GM19452 (cell line): ENCODE data around the gene HTR3C.
"Not testable (repeated sequence)": the region's sequence is repeated elsewhere in the genome, so short reads cannot be mapped to it uniquely, and the experiment has no call there.

Experiments used
- ATAC-seq: cut with Tn5 transposase; IDR thresholded peaks from one replicate; pipeline ENCODE4 v1.9.1; 2021; ENCODE audit not compliant: unreplicated experiment

Gene HTR3C, protein sequence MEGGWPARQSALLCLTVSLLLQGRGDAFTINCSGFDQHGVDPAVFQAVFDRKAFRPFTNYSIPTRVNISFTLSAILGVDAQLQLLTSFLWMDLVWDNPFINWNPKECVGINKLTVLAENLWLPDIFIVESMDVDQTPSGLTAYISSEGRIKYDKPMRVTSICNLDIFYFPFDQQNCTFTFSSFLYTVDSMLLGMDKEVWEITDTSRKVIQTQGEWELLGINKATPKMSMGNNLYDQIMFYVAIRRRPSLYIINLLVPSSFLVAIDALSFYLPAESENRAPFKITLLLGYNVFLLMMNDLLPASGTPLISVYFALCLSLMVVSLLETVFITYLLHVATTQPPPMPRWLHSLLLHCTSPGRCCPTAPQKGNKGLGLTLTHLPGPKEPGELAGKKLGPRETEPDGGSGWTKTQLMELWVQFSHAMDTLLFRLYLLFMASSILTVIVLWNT

GRCh38 chr3:184052767-184053166 lies at the start of gene HTR3C:
HTR3C (plus strand) TSS chr3:184053047; CDS start chr3:184053081, 34 bp downstream.
- no peak for ATAC-seq

DNA sequence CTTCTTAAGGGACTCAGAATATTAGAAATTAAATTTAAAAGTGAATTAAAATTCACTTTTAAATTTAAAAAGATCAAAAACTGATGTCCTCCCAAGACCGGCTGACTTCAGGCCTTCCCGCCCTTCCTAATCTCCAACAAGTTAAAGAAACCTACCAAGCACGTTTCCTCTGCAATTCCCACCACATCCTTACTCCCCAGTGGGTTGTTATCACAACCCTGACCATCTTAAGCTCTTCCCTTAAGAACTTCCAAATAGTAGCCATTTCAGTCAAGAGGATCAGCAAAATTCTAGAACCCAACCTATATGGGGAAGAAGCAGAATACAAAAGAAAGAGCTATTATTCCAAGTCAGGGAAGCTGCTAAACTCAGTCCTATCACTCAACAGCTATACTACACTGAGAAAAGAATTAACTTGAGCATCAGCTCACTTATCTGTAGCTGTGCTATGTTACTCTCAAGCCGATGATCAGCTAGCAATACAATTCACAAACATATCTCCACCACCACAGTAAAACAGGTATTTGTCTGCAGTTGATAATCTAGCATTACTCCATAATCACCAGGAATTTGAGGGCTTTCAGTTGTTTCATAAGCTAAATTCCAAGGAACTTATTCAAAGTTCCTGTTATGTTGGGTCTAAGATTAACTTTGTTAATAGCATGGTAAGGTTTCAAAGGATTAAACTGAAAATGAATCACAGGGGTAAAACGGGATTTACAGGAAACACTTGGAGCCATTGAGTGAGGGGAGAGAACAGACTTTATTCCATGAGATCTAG lies 49.5 kb upstream of the HTR3C start:
- ATAC-seq = no peak

DNA sequence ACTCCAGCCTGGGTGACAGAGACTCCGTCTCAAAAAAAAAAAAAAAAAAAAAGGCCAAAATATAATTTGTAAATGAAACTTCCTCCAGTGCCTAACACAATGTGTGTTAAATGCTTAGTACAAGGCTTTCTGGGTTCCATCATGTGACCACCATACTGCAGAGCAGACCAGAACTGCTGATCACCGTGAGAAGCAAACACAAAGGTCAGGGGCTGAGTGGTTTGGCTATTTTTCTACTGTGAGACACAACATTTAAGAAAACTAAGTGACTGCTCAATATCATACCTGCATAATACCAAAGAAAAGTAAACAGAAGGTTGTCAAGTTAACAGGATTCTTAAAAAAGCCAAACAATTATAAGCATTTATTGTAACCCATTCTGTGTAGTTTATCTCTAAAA lies 48.4 kb upstream of the HTR3C start:
- no peak for ATAC-seq

GRCh38 chr3:184005941-184006507 lies 46.8 kb upstream of the HTR3C start:
- no peak for ATAC-seq

DNA sequence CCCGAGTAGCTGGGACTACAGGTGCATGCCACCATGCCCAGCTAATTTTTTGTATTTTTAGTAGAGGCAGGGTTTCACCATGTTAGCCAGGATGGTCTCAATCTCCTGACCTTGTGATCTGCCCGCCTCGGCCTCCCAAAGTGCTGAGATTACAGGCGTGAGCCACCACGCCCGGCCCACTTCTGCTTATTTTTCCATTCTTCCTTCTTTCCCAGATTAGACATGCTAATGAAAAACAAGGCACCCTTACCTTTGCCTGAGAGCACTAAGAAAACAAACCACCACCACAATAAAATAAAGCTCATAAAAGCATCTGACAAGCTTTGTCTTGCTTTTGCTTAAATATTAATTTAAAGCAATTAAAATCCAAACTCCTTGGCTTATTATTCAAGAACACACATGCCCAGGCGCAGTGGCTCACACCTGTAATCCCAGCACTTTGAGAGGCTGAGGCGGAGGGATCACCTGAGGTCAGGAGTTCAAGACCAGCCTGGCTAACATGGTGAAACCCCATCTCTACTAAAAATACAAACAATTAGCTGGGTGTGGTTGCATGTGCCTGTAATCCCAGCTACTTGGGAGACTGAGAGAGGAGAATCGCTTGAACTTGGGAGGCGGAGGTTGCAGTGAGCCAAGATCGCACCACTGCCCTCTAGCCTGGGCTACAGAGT lies 45.6 kb upstream of the HTR3C start:
- ATAC-seq = not testable (repeated sequence)

DNA sequence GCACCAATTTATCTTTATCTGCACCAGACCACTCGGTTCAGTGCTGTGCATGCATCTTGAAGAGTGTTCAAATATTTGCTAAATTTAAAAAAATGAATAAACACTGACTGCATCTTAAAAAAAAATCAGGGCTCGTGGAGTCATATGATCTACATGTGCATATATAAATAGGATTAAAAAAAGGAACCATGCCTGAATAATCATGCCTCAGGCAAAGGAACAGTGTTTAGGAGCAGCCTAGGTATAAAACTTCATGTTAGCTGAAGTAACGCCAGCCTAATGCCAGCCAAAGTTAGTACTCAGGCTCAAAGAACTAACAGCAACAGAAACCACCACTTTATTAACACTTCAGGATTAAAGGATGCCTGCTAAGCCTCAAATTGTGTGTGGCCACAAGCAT lies 44.7 kb upstream of the HTR3C start:
- ATAC-seq = no peak

DNA sequence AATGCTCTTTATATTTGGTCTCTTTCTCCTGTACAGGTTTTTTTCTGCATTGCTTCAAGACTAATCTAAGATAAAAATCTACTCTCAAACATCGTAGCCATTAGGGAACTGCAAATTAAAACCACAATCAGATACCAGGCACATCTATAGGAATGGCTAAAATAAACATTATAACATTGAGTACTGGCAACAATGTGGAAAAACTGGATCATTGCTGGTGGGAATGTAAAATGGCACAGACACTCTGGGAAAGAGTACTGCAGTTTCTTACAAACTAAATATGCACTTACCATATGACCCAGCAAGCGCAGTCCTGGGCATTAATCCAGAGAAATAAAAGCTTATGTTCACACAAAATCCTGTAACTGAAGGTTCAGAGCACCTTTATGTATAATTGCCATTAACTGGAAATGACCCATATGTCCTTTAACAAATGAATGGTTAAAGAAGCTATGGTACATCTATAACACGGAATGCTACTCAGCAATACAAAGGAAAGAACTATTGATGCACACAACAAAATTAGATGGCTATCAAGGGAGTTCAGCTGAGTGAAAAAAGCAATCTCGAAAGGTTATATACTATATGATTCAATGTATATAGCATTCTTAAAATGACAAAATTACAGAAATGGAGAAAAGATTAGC lies 41.5 kb upstream of the HTR3C start:
- no peak for ATAC-seq

DNA sequence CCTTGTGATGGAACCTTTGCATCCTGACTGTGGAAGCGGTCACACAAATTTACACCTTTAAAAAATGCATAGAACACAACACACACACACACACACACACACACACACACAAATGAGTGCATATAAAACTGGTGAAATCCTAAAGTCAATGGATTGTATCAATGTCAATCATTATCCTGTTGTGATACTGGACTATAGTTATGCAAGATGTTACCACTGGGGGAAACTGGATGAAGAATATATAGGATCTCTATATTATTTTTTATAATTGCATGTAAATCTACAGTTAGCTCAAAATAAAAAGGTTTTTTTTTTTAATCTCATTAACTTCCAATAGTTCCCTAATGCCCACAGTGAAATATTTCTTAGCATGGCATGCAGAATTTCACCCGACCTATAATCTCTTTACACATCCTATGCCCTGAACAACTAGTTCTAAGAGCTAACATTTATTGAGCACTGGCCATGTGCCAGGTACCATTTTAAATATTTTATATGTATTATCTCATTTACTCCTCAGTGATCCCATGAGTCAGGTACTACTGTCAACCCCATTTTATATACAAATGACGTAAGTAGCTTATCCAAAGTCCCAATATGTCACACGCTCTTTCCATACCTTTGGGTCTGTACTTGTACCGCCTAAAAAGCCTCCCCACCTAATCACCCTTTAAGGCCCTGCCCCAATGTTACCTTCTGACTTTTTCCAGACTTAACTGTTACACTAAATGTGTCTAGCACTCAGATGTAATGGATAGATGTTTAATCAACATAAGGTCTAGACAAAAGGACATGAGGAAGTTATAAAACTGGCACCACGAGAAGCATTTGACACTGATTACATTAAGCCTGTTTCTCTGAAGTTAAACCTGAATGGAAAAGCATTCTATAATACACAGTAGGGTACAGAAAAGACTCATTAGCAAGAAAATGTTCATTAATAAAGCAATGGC lies 40.6 kb upstream of the HTR3C start:
- ATAC-seq = no peak

GRCh38 chr3:184015381-184016019 lies 37.3 kb upstream of the HTR3C start:
- no peak for ATAC-seq

DNA sequence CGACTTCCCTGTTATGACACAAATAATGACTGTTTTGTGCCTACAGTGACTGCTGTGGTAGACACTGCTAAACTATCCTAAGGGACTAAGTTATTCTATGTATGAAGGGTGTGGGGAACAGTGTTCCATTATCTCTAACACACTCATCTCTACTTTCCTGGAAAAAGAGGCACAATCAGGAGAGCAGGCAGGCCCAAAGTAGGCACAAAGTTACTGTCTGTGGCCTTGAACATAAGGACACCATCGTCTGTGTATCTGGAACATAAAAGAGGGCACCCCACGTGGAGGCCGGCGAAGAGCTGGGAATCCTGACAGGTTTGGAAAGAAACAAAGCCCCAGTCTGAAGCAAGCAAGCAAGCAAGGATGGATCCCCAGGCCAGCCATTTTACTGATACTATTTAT lies 36.7 kb upstream of the HTR3C start:
- no peak for ATAC-seq

- ATAC-seq = peak; percentile 78
These were observed 35.8 kb upstream of the HTR3C start for GRCh38 chr3:184016811-184017671.

DNA sequence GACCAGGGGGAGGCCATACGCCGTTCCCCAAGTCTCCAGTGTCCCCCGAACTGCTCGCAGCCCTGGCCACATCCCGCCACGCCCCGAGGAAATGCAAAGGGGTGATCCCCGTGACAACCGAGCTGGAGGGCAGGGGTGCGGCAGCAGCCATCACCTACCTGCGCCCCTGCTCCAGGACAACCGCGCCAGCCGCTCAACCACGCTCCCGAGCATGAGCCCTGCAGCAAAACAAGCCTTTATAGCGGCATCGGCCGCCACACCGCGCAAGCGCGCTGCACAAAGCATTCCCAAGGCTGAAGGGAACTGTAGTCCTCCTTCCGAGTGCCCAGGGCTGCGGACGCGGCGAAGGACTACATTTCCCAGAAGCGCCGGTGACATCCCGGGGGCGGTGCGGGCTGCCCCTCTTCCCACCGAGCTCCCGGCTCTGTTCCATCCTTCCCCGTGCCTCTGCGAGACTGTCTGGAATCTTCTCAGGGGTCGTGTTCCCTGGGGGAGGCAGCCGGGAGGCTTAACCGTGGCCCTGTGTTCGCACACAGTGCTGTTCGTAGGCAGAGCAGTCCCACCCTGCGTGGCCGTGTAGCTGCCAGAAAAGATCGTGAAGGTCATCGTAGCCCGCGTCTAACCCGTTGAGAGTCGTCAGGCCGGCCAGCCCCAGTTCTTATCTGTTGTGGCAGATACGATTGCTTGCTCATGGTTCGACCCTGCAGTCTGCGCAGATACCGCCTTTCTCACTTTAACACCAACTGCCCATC lies 35.0 kb upstream of the HTR3C start, which contains the start of gene ABCC5:
Gene ABCC5, minus strand, starts transcription at position 213 of the 752 bp plus-strand sequence. CDS start 3,492 bp downstream, outside the sequence.
- peak; percentile 96 for ATAC-seq

DNA sequence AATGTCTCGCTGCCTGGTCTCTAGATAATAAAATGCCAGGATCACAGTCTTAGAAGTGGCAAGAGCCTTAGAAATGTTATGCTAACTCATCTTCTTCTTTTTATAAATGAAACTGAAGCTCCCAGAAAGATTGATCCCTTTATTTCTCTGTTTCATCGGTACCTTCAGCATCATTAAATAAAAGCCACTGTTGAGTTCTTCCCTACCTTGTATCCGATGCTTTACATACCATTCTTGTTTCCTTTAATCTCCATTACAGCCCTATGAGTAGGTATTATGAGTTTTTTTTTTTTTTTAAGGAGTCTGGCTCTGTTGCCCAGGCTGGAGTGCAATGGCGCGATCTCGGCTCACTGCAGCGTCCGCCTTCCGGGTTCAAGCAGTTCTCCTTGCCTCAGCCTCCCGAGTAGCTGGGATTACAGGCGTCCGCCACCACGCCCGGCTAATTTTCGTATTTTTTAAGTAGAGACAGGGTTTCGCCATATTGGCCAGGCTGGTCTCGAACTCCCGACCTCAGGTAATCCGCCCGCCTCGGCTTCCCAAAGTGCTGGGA lies 34.3 kb upstream of the HTR3C start:
- peak; percentile 4 for ATAC-seq

- ATAC-seq = no peak
These were observed 30.5 kb upstream of the HTR3C start for GRCh38 chr3:184022323-184022722.

DNA sequence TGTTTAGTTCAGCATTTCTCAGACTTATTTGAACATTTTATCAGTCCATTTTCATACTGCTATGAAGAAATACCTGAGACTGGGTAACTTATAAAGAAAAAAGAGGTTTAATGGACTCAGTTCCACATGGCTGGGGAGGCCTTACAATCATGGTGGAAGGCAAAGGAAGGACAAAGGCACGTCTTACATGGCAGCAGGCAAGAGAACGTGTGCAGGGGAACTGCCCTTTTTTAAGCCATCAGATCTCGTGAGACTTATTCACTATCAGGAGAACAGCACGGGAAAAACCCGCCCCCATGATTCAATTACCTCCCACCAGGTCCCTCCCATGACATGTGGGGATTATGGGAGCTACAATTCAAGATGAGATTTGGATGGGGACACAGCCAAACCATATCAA lies 27.6 kb upstream of the HTR3C start:
- ATAC-seq = not testable (repeated sequence)

- ATAC-seq = not testable (repeated sequence)
These were observed 24.5 kb upstream of the HTR3C start for GRCh38 chr3:184028275-184028890.

DNA sequence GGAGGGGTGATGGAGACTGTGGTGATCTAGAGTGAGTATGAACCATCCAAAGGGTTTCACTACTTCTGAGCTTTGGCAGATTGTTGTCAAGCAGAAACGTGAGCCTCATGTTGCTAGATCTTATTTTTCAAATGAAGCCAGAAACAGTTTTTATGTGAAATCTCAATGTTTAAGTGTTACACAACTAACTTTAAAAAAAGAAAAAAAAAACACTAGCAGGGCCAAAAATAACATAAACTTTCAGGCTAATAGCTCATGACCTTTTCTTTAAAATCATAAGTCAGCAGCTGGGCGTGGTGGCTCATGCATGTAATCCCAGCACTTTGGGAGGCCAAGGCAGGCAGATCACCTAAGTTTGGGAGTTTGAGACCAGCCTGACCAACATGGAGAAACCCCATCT lies 23.4 kb upstream of the HTR3C start:
- ATAC-seq = no peak
